NCI-H187 (cell line): Measurements from ENCODE around the gene SAP30L.

Source experiments
- DNase-seq, 2 experiments: peaks; one replicate each; lab custom pipeline; 2025; lab: John Stamatoyannopoulos, UW

SAP30L gene

DNA sequence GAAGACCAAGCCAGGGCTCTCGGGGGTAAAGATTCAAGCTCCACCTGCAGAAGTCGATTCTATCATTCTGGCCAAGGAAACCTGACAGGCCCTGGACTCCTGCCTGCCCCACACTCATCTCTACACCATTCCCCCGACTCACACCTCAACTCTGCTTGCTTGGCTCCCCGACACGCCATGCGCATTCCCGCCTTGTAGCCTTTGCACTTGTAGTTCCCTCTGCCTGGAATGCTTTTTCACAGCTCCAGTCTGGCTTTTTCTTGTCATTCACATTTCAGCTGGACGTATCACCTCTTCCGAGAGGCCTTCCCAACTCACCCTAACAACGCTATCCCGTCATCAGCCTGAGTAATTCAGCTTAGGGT is 60.9 kb downstream of the SAP30L start:
- no peak for DNase-seq

DNA sequence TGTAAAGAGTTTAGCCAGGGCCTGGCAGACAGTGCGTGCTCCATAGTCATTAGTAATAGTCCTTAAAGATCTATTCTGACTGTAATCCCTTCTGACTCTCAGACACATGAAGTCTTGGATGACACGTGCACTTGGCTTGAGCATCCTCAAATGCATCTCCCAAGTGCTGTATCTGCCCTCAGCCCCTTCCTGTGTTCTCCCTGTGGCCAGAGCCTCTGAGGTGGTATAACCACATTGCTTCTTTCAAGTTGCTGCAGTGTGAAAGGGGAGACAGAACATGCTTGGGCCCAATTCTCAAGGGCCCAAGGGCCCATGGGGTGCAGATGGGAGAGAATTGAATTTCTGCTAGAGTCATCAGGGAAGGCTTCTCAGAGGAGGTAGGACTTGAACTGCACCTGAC is 62.3 kb downstream of the SAP30L start:
- DNase-seq: no peak

DNA sequence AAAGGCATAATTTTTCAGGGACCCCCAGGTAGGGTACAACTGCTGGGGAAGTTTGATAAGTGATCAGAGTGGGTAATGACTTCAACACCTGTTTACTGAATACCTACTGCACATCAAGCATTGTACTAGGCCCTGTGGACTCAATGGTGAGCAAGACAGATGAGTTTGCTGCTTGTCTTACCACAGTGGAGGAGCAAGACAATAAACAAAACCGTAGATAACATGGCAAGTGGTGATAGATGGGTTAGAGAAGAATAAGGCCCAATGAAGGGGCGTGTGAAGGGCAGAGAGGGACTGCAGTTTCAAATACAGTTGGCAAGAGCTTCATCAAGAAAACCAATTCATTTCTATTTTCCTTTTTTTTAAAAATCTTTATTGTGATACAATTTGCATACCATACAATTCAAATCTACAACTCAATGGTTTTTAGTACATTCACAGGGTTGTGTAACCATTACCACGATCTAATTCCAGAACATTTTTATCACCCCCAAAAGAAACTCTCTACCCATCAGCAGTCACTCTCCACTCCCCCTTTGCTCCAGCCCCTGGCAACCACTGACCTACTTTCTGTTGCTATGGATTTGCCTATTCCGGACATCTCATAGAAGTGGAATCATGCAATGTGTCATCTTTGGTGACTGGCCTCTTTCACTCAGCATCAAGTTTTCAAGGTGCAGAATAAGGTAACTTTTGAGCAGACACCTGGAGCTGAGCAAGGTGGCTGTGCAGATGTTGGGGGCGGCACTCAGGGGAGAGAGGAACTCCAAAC is 64.2 kb downstream of the SAP30L start:
- DNase-seq: no peak
